Ramos (cell line): ENCODE measurements around the gene PRR35.

Experiments used
- in situ Hi-C: fragments of 300-500 bp; cut with MboI; formaldehyde crosslinking; loops from one replicate; pipeline ENCODE4 v1.14.3; 2022; ENCODE audit warnings: low sequenced_read_pairs; ENCODE audit not compliant: unreplicated experiment

Gene PRR35

DNA sequence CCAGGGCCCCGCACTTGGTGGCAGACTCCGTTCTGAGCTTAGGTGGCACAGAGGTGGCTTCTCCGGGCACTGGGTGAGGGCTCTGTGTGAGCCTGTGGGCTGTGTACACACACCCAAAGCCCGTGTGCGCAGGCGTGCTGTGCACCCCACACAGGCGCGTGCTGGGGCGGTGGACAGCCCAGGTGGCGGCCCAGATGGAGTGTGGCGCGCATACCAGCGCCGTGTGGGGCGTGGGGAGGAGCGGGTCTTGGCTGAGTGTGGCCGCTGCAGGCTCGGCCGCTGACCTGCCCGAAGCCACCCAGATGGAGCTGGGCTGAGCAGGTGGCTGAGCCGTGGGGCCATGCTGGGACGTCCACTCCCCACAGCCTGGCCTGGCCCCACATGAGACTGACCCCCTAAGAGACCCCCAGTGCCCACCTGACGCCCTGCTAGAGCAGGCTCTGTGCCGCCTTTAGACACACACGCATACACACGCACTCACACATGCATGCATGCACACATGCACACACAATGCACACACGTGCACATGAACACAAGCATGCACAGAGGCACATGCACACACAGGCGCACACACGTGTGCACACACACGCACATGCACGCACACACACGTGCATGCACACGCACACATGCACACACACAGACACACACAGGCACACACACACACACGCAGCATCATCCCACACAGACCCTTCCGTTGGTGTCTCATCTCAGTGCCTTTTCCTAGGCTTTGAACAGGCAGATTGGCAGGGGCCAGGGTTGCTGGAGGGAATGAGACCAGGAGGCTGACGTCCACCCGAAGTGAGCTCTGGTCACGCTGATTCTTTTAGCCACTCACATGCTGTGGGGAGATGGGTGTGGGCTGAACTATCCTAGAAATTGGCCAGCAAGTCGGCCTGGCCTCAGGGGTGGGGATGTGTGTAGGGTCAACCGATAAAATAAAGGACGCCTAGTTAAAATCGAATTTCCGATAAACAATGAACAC lies 2.1 kb downstream of the PRR35 start:
- in situ Hi-C loops = no loop called here

DNA sequence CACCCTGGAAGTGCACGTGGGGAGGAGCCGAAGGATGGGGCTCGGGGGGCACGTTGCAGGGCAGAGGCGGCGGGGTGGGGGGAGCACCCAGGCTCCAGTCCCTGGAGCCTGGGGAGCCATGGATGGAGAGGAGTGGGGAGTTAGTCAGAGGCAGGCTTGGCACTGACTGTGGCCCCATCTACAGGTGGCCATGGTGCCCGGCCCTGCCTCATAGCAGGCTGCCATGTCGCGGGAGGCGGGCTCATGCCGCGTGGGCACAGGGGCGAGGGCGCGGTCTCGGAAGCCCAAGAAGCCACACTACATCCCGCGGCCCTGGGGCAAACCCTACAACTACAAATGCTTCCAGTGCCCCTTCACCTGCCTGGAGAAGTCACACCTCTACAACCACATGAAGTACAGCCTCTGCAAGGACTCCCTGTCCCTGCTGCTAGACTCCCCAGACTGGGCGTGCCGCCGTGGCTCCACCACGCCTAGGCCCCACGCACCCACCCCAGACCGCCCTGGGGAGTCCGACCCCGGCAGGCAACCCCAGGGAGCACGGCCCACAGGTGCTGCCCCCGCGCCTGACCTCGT lies 3.0 kb downstream of the PRR35 start:
- in situ Hi-C loops = no loop called here

DNA sequence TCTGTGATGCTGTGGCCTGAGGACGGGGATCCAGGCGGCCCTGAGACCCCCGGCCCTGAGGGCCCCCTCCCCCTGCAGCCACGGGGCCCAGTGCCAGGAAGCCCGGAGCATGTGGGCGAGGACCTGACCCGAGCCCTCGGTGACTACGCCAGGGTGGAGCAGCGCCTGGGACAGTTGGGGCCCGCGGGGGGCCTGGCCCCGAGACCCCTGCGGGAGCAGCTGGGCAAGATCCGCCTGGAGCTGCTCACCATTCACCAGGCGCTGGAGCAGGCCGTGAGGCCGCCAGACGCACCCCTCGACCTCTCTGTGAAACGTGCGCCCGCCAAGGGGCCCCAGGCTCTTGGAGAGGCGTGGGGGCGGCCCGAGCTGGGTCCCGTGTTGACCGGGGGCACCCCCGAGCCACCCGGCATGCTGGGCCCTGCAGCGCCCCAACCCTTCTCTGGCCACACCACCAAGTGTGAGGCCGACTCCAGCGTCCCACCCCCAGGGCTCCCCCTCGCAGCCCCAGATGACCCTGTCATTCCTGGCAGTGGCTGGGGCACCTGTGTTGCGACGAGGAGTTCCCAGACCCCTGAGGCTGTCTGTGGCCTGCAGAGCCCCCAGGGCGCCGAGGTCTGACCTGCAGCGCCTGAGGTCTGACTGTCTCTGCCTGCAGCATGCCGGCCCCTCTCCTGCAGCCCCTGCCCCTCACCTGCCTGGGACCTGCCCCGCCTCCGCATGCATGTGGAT lies 4.7 kb downstream of the PRR35 start:
- in situ Hi-C loops = no loop called here

DNA sequence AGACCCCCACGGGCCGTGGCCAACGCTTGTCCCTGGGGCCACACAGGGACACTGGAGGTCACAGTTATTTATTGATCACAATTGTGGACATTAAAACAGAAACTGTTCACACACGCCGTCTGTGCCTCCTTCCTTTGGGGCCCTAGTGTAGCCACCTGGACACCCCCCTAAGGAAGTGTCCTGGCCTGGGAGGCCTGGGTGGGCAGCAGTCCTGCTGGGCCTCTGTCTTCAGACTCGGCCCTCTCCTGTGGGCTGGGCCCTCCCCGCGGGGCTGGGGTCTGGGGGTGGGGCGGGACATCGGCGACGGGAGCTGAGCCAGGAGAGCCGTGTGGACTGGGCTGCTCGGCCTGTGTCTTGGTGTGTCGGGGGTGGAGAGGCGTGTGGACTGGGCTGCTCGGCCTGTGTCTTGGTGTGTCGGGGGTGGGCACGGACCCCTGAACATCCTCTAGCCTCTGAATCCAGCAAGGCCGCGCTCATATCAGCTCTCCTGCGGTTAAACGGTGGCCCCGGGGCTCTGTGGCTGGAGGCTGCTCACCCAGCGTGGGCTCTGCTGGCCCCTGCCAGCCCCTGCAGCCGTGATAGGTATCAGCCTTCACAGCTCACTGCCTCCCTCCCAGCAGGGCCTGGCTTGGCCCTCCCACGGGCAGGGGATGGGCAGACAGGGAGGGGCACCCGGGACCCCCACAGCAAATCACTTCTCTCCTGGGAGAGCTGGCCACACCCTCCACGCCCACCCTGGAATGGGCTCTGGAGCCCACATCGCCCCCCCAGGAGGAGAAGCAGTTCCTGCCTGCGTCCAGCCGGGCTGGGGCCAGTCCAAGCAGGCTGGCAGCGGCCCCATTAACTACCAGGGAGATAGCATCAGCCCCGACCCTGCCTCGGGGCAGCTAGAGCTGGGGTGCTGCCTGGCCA lies 5.5 kb downstream of the PRR35 start:
- in situ Hi-C loops = no loop called here

DNA sequence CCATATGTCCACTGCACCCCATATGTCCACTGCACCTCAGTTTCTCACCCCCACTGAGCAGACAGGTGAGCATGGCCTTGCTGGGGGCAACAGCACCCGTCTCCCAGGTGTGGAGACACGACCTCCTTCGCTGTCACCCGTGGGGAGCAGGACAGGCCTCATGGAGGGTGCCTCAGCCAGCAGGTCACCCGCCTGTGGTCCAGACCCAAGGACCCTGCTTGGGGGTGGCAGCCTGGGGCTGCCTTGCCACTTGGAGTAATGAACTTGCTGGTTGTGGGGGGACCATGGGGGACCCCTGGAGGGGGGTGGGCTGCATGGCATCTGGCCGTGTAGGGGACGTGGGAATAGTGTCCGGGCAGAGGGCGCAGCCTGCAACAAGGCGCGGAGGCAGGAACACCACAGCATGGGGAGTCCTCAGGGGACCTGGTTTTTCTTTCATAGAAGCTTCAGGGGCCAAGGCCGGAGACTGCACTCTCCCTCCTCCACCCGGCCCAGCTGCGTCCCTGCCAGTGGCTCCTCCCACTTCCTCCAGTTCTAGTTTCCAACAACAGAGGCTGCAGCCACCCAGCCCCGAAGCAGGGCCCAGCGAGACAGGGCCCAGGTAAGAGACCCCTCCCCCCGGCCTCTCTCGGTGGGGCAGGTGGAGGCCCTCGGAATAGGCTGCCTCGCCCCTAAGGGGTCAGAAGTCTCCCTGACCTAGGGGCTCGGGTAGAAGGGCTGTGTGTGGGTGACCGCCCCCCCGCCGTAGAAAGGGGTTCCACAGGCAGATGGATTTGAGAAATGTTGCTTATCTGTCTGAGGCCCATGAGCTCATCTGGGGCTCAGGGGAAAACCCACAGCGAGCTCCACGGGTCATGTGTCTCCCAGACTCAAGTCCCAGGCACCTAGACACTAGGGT lies 6.5 kb downstream of the PRR35 start, which contains the start of gene NHLRC4:
TSS of gene NHLRC4 (plus strand) at position 531 of the 898 bp plus-strand sequence. CDS start 1,043 bp downstream, outside the sequence.
- in situ Hi-C loops = no loop called here

DNA sequence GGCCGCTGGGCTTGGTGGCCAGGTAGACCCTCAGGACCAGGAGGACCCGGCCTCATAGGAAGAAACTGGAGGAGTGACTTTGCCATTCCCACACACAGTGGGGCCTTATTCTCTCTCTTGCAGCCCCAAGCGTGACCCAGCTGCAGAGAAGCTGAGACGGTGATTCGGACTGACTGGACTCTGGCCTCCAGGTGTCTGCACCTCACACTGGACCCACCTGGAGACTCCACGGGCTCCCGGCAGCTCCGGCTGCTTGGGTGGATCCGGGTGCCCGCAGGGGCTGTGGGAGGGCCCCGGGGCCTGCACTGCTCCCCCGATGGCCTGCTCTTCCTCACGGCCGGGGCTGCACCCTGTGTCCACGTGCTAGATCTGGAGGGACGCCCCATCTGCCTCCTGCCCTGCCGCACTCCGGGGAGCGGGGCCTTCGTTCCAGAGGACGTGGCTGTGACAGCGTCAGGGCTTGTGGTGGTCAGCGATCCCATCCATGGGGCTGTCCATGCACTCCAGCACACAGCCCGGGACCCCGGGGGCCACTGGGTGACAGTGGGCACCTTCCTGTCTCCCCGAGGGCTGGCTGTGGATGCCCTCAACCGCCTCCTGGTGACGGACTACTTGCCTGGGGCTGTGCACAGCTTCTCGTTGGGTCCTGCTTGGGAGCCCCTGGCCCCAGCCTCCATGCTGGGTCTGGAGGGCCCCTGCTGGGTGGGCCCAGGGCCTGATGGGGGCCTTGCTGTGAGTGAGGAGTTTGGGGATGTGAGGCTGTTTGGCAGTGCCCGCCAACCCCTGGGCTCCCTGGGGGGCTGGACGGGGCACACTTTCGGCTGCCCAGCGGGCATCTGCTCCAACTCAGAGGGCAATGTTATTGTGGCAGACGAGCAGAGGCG lies 7.4 kb downstream of the PRR35 start:
- in situ Hi-C loops = no loop called here

DNA sequence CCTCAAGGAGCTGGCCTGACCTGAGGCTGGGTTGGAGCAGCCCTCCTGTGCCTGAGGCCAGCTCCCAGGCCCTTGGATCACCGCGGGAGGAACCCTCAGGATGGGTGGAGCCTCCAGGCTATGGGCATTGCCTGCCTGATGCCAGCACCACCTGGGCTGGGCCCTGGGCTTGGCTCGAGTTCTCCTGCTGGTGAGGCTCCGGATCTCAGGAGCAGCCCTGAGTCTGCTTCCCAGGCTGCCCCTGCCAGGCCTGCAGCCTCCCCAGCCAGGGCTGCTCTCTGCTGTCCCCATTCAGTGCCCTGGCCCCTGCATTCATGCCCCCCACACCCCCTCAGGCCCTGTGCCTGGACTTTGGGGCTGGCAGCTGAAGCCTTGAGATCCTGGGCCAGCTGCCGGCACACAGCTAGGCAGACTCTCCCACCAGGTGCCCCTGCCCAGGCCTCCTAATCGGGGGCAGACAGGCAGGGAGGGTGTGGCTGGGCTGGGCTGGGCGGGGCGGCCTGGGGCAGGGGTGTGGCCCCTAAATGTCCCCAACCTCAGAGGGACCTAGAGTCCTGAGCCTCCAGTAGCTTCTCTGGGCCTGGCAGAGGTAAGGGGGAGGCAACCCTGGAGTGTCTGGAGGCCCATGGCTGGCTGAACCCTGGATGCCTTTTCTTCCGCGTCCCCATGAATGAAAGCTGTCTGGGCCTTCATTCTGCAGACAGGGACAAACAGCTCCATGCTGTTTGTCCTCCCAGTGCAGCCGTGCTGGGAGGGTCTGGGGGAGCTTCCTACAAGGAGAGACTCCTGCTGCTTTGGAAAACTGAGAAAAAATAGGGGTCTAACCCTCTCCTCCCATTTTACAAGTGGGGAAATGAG lies 8.4 kb downstream of the PRR35 start:
- in situ Hi-C loops = no loop called here

DNA sequence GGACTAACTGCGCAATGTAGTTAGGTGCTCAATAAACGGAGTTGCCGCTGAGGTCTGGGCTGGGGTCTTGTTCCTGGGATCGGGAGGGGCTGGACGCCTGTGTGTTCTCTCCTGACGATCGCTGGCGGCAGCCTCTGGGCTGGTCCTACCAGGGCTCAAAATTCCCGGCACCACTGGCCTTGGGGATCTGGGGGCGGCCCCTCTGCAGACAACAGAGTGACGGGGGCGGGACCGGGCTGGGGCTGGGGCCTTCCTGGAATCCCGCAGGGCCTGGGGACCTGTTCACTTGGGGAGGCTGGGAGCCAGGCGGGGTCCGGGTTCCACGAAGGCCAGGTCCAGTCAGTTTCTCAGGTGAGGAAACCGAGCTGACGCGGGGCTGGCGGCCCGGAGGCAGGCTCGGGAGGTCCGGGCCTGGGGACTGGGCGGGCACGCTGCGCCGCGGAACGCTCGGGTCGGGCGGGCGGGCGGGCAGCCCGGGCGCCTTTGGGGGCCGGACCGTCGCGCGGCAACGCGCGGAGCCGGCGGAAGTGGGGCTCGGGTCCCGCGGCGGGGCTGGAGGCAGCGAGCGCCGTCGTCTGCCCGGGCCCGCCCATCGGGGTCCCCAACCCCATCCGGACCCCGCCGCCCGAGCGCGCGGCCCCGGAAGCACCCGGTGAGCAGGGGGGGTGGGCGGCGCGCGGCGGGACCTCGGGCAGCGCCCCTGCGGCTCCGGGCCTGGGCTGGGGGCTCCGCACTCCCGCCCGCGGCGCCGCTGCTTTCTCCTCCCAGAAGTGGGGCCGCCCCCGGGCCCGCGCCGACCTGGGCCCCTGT lies 9.5 kb downstream of the PRR35 start, which contains the start of gene PIGQ:
TSS of gene PIGQ (plus strand) at position 524 of the 810 bp plus-strand sequence. CDS start 4,107 bp downstream, outside the sequence.
- in situ Hi-C loops = no loop called here

DNA sequence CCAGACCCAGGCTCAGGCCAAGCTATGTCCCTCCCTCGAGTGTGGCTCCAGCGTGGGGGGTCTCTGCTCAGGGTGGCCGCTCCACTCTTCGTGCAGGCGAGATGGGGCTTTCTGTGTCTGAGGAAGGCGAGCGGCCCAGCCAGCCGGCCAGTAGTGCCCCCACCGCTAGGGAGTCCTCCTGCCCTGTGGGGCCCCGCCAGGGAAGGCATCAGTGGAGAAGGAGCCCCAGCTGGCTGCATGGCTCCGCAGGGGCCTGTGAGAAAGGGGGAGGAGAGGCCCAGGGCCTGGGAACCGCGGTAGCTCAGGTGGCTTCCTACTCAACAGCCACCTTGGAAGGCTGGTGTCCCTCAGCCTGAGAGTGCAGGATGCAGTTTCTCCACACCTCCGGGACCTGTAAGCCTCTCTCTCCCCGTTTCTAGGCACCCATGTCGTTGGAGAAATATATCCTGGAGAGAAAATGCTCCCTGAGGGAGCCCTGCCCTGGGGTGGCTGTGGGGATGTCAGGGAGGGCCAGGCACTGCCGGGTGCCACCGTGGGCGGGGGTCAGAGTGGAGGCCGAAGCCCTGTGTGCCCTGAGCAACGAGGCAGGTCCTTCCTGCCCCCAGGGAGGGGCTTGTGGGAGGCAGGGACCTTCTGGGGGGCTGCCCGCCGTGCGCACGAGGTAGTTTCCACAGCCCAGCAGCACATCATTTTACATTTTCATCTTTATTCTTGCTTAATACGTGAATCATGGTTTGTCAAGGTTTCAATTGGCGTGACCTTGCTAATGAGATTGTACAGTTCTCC lies 12.9 kb downstream of the PRR35 start:
- in situ Hi-C loops = no loop called here

DNA sequence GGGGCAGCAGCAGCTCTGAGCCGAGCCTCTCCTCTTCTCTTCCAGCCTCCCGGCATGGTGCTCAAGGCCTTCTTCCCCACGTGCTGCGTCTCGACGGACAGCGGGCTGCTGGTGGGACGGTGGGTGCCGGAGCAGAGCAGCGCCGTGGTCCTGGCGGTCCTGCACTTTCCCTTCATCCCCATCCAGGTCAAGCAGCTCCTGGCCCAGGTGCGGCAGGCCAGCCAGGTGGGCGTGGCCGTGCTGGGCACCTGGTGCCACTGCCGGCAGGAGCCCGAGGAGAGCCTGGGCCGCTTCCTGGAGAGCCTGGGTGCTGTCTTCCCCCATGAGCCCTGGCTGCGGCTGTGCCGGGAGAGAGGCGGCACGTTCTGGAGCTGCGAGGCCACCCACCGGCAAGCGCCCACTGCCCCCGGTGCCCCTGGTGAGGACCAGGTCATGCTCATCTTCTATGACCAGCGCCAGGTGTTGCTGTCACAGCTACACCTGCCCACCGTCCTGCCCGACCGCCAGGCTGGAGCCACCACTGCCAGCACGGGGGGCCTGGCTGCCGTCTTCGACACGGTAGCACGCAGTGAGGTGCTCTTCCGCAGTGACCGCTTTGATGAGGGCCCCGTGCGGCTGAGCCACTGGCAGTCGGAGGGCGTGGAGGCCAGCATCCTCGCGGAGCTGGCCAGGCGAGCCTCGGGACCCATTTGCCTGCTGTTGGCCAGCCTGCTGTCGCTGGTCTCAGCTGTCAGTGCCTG lies 14.0 kb downstream of the PRR35 start:
- in situ Hi-C loops = no loop called here

DNA sequence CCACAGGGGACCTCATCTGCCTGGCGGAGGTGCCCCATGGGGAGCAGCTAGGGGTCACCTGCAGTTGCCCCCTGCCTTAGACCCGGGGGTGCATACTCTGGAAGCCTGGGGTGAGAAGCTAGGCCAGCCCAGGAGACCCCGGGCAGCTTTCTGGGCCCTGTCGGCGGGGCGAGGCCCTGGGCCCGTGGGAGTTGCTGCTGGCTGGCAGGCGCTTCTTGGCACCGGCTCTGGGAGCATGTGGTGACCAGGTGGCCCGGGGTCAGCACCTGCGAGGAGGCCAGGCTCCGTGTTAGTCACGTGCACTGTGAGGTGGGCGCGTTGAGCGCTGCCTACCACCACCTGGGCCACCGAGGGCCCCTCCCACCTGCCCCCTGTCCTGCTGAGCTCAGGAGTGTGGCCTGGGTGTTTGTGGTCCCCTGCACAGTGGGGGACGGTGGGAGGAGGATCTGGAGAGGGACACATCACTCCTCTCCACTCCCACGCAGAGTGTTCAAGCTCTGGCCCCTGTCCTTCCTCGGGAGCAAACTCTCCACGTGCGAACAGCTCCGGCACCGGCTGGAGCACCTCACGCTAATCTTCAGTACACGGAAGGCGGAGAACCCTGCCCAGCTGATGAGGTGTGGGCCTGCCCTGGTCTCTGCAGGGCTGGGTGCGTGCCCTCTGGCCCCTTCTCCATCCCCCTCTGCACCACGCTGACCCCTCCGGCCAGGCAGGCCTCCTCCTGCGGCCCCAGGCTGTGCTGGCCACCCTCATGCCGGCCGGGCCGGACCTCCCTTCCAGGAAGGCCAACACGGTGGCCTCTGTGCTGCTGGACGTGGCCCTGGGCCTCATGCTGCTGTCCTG lies 15.4 kb downstream of the PRR35 start:
- in situ Hi-C loops = no loop called here

DNA sequence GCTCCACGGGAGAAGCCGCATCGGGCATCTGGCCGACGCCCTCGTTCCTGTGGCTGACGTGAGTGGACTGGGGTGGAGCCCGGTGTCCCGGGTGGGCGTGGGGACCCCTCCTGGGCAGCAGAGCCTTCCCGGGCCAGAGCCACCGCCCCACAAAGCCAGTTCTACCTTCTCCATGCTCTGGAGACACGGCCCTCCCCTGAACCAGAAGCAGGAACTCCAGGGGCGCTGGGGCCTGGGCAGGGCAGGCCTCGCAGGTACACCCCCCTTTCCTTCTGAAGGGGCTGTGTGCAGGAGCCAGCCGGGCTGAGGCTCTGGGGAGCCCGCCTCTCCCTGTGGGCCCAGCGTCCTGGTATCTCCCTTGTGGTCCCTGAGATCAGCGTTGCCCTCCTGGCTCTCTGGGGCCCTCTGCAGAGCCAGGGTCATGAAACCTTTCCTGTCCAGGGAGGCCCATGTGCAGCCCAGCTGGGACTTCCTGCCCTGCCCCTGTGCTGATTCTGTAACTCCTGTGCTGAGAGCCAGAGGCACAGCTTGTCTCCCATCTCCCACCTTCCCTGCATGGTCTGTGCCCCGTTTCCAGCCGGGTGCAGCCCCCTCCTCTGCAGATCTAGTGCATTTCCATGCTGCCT lies 16.1 kb downstream of the PRR35 start:
- in situ Hi-C loops = no loop called here

DNA sequence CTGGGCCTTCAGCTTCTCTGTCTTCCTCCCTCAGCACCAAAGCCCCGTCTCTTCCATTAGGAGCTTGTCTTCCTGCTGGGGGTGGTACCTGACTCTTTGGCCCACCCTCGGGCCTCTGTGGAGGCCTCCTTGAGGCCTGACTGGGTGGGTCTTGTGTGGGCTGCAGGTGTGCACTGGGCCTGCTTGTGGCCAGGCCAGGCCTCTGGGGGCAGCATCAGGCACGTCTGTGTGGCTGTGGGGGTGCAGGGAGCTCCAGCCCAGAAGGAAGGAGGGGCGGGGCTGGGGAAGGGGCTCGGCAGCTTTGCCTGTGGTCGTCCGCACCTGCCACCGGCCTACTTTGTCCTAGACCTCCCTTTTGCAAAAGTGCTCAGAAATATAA lies 16.6 kb downstream of the PRR35 start:
- in situ Hi-C loops = no loop called here
